GM12891 (cell line): Measurements from ENCODE around the gene HTR1D.

Experiments
- POLR2A ChIP-seq: IDR thresholded peaks from 2 replicates; pipeline ENCODE4 v1.6.1; 2011; ENCODE audit warnings: low read depth, low read length, control low read depth
- POLR2AphosphoS5 ChIP-seq: IDR thresholded peaks from 2 replicates; pipeline ENCODE4 v1.6.1; 2011; ENCODE audit warnings: low read depth, low read length, control low read depth
- SPI1 ChIP-seq: IDR thresholded peaks from 2 replicates; pipeline ENCODE4 v1.6.1; 2011; ENCODE audit warnings: low read depth, low read length, control low read depth
- TAF1 ChIP-seq: IDR thresholded peaks from 2 replicates; pipeline ENCODE4 v1.6.1; 2011; ENCODE audit warnings: low read depth, low read length, control low read depth

GRCh38 chr1:23200883-23201282, 16.4 kb downstream of the HTR1D start:
- no peak for TF ChIP-seq TAF1
- no peak for TF ChIP-seq POLR2A
- no peak for TF ChIP-seq POLR2AphosphoS5
- no peak for TF ChIP-seq SPI1
